Ishikawa (cell line): ENCODE measurements around the gene SCAP.

ENCODE experiments used
- CEBPB ChIP-seq: IDR thresholded peaks from 2 replicates; pipeline ENCODE4 v1.6.1; 2012
- CREB1 ChIP-seq: IDR thresholded peaks from 2 replicates; pipeline ENCODE4 v1.6.1; 2012; ENCODE audit warnings: low read depth
- EGR1 ChIP-seq: IDR thresholded peaks from 2 replicates; pipeline ENCODE4 v1.6.1; 2012
- EP300 ChIP-seq: IDR thresholded peaks from 2 replicates; pipeline ENCODE4 v1.6.1; 2012; ENCODE audit warnings: borderline replicate concordance
- FOXM1 ChIP-seq: IDR thresholded peaks from 2 replicates; pipeline ENCODE4 v1.6.1; 2012; ENCODE audit warnings: low read depth, borderline replicate concordance
- MAX ChIP-seq: IDR thresholded peaks from 2 replicates; pipeline ENCODE4 v1.6.1; 2012
- NFIC ChIP-seq: IDR thresholded peaks from 2 replicates; pipeline ENCODE4 v1.6.1; 2012
- RAD21 ChIP-seq: IDR thresholded peaks from 2 replicates; pipeline ENCODE4 v1.6.1; 2012; ENCODE audit warnings: low read depth
- REST ChIP-seq: IDR thresholded peaks from 2 replicates; pipeline ENCODE4 v1.6.1; 2012; ENCODE audit warnings: low read depth, mild to moderate bottlenecking
- TAF1 ChIP-seq: IDR thresholded peaks from 2 replicates; pipeline ENCODE4 v1.6.1; 2012; ENCODE audit warnings: low read depth, mild to moderate bottlenecking
- TCF12 ChIP-seq: IDR thresholded peaks from 2 replicates; pipeline ENCODE4 v1.6.1; 2012; ENCODE audit warnings: low read depth
- TEAD4 ChIP-seq: IDR thresholded peaks from 2 replicates; pipeline ENCODE4 v1.6.1; 2012
- USF1 ChIP-seq: IDR thresholded peaks from 2 replicates; pipeline ENCODE4 v1.6.1; 2012
- YY1 ChIP-seq: IDR thresholded peaks from 2 replicates; pipeline ENCODE4 v1.6.1; 2012; ENCODE audit warnings: low read depth
- ZBTB7A ChIP-seq: IDR thresholded peaks from 2 replicates; pipeline ENCODE4 v1.6.1; 2012; ENCODE audit warnings: low read depth

Gene SCAP

GRCh38 chr3:47434849-47435248, 40.9 kb downstream of the SCAP start:
- no peak for TF ChIP-seq FOXM1
- TF ChIP-seq MAX = no peak
- TF ChIP-seq TEAD4 = no peak

- TF ChIP-seq RAD21 (no peak), MAX (peak; percentile 55)
These were observed 41.9 kb downstream of the SCAP start for GRCh38 chr3:47433796-47434195.

GRCh38 chr3:47432673-47433072, 43.1 kb downstream of the SCAP start:
- TF ChIP-seq RAD21 (no peak), CREB1 (no peak), NFIC (no peak)

- no peak for TF ChIP-seq MAX
- no peak for TF ChIP-seq NFIC
- TF ChIP-seq USF1 = no peak
- TF ChIP-seq TAF1 = no peak
- no peak for TF ChIP-seq CEBPB
- no peak for TF ChIP-seq YY1
- no peak for TF ChIP-seq CREB1
- TF ChIP-seq ZBTB7A = no peak
- no peak for TF ChIP-seq TCF12
- TF ChIP-seq RAD21 = no peak
- no peak for TF ChIP-seq EP300
- no peak for TF ChIP-seq EGR1
- no peak for TF ChIP-seq FOXM1
- TF ChIP-seq REST = no peak
- TF ChIP-seq TEAD4 = no peak
These were observed 44.5 kb downstream of the SCAP start for GRCh38 chr3:47431225-47431624.

- TF ChIP-seq EGR1 (no peak), RAD21 (no peak), CREB1 (no peak), FOXM1 (no peak)
These were observed 45.1 kb downstream of the SCAP start for GRCh38 chr3:47430606-47431005.

- TF ChIP-seq NFIC (no peak), CEBPB (no peak), TCF12 (no peak), YY1 (no peak), MAX (no peak), FOXM1 (no peak), EGR1 (no peak), RAD21 (no peak)
These were observed 46.1 kb downstream of the SCAP start for GRCh38 chr3:47429476-47430270.

GRCh38 chr3:47428662-47429061, 47.1 kb downstream of the SCAP start:
- TF ChIP-seq TEAD4 = no peak
- no peak for TF ChIP-seq EGR1

- TF ChIP-seq FOXM1 (no peak), YY1 (no peak), CREB1 (no peak)
These were observed 47.9 kb downstream of the SCAP start for GRCh38 chr3:47427866-47428265.

GRCh38 chr3:47425959-47426358, 49.8 kb downstream of the SCAP start:
- TF ChIP-seq EGR1 = no peak
- no peak for TF ChIP-seq CEBPB
- no peak for TF ChIP-seq USF1
- TF ChIP-seq NFIC = no peak
- TF ChIP-seq REST = no peak
- TF ChIP-seq YY1 = no peak
- no peak for TF ChIP-seq TCF12
- no peak for TF ChIP-seq CREB1
- no peak for TF ChIP-seq TAF1
